T-helper 22 cell (primary cell): ENCODE results near the gene USP9X.
"Not testable (repeated sequence)": the region's sequence is repeated elsewhere in the genome, so short reads cannot be mapped to it uniquely, and the experiment has no call there.

Source experiments
- DNase-seq: peaks from one replicate; pipeline ENCODE4 v3.0.0-alpha.2; 2020; ENCODE audit warnings: low read depth

USP9X gene

DNA sequence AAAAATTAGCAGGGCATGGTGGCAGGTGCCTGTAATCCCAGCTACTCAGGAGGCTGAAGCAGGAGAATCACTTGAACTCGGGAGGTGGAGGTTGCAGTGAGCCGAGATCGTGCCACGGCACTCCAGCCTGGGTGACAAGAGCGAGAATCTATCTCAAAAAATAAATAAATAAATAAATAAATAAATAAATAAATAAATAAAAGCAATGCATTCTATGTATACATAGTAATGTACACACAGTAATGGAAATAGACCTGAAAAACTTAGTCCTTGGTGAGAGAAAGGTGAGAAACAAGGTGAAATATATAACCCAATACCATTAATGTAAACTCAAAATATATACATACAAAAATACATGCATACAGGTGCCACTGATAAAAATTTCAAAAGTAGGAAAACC, 197.1 kb downstream of the USP9X start:
- not testable (repeated sequence) for DNase-seq

DNA sequence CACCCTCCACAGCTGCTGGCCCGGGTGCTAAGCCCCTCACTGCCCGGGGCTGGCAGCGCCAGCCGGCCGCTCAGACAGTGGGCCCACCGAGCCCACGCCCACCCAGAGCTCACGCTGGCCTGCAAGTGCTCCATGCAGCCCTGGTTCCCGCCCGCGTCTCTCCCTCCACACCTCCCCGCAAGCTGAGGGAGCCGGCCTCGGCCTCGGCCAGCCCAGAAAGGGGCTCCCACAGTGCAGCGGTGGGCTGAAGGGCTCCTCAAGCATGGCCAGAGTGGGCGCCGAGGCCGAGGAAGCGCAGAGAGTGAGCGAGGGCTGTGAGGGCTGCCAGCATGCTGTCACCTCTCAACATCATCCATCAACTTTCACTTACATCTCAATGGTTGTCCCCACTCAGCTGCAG, 200.7 kb downstream of the USP9X start:
- not testable (repeated sequence) for DNase-seq
